PC-9 (cell line): ENCODE data around the gene COA5. TPM values are rescaled to one million over a fixed set of nuclear protein-coding genes. Genes with fewer than 3 reads are reported as not detected.
A peak's percentile ranks its signal among the peaks of the same experiment; 100 is the strongest.

Experiments
- BruUV-seq: library from RNA; stranded (reverse); fragments of 400-500 nt; replicated peaks from 2 replicates; lab custom pipeline; 2021; lab: Mats Ljungman, UMichigan
- CTCF ChIA-PET: fragments of 300-600 bp; sonication (Branson Sonifier 250); formaldehyde crosslinking; loops from one replicate; lab custom pipeline; 2022; ENCODE audit warnings: antibody characterized with exemption; lab: Charles Lee
- POLR2A ChIA-PET: fragments of 300-600 bp; sonication (Branson Sonifier 250); formaldehyde crosslinking; loops from one replicate; lab custom pipeline; 2022; ENCODE audit warnings: antibody characterized with exemption; ENCODE audit not compliant: unreplicated experiment; lab: Charles Lee
- DNase-seq, 2 experiments: peaks; one replicate each; pipeline versions ENCODE4 v3.0.0 to v3.0.0-alpha.2; 2015 to 2022; ENCODE audit warnings: mixed read lengths in 1 of 2
- H2AFZ ChIP-seq: fragments of 200-600 bp; sonication (generic); 2 replicates; pipeline ENCODE4 v1.8.1; 2017; ENCODE audit warnings: antibody characterized with exemption
- H3F3A ChIP-seq: fragments of 200-600 bp; sonication (generic); 2 replicates; pipeline ENCODE4 v1.8.1; 2017; ENCODE audit warnings: antibody characterized with exemption, mild to moderate bottlenecking, low read depth; ENCODE audit not compliant: insufficient read depth
- H3K27ac ChIP-seq: fragments of 200-600 bp; sonication (generic); 2 replicates; pipeline ENCODE4 v1.6.1; 2016; ENCODE audit warnings: mixed run types
- H3K27me3 ChIP-seq: fragments of 200-600 bp; sonication (generic); 2 replicates; pipeline ENCODE4 v1.6.1; 2016; ENCODE audit warnings: low read depth, mixed run types; ENCODE audit not compliant: insufficient read depth
- H3K36me3 ChIP-seq: fragments of 200-600 bp; sonication (generic); 2 replicates; pipeline ENCODE4 v1.6.1; 2016; ENCODE audit warnings: low read depth, mixed run types
- H3K4me1 ChIP-seq: fragments of 200-600 bp; sonication (generic); replicated peaks from 2 replicates; pipeline ENCODE4 v1.6.1; 2016; ENCODE audit warnings: mixed run types; ENCODE audit not compliant: insufficient read depth
- H3K4me2 ChIP-seq: fragments of 200-600 bp; sonication (generic); 2 replicates; pipeline ENCODE4 v1.6.1; 2017; ENCODE audit warnings: mixed run types
- H3K4me3 ChIP-seq: fragments of 200-600 bp; sonication (generic); 2 replicates; pipeline ENCODE4 v1.6.1; 2016; ENCODE audit warnings: mixed run types
- H3K79me2 ChIP-seq: fragments of 200-600 bp; sonication (generic); 2 replicates; pipeline ENCODE4 v1.6.1; 2017; ENCODE audit warnings: low read depth, mixed run types
- H3K9me2 ChIP-seq: fragments of 200-600 bp; sonication (generic); 2 replicates; pipeline ENCODE4 v1.8.1; 2017; ENCODE audit warnings: mild to moderate bottlenecking; ENCODE audit not compliant: insufficient read depth
- H3K9me3 ChIP-seq: fragments of 200-600 bp; sonication (generic); 2 replicates; pipeline ENCODE4 v1.8.1; 2016; ENCODE audit warnings: low read depth; ENCODE audit not compliant: insufficient read depth
- H4K20me1 ChIP-seq: fragments of 200-600 bp; sonication (generic); 2 replicates; pipeline ENCODE4 v1.8.1; 2017; ENCODE audit not compliant: insufficient read depth
- CTCF ChIP-seq: fragments of 200-600 bp; sonication (generic); conservative IDR thresholded peaks from 2 replicates; pipeline ENCODE4 v1.6.1; 2017; ENCODE audit warnings: mixed run types, antibody characterized with exemption, mild to moderate bottlenecking, moderate library complexity
- EZH2 ChIP-seq: fragments of 200-600 bp; sonication (generic); IDR thresholded peaks from 2 replicates; pipeline ENCODE4 v1.8.0; 2017; ENCODE audit warnings: antibody characterized with exemption, low read depth
- intact Hi-C: fragments of 100-400 bp; cut with micrococcal nuclease; formaldehyde crosslinking; loops from one replicate; pipeline ENCODE4 v1.10.0; 2022; ENCODE audit not compliant: unreplicated experiment
- total RNA-seq: library from RNA; stranded (reverse); gene quantifications from 2 replicates; pipeline ENCODE4 v1.2.3, GENCODE V29; 2021

The COA5 gene
- total RNA-seq, 1 experiment from 2014 or later: 43.6 TPM

- intact Hi-C loops: loop anchor here (5.0 to 10.0 kb wide), 2 partner anchors 462 to 890 kb away; partner anchors contain the start of gene ZAP70
- Histone ChIP-seq H3K27ac (no peak overlapping the region), H3K79me2 (peaks cover 50% of the 10 kb centered on the region), H3K4me2 (no peak overlapping the region), H4K20me1 (peaks cover 12% of the 10 kb centered on the region; the same call in 1 of the 2 replicates), H3K4me1 (peaks cover 18% of the 10 kb centered on the region), H2AFZ (no peak overlapping the region), H3K9me3 (no peaks in the 10 kb centered on the region), H3K36me3 (peaks cover 17% of the 10 kb centered on the region), H3F3A (peaks cover 13% of the 10 kb centered on the region), H3K4me3 (no peak overlapping the region), H3K9me2 (no peaks in the 10 kb centered on the region), H3K27me3 (no peaks in the 10 kb centered on the region)
- no peak for DNase-seq
- no TSS peak for BruUV-seq
- ChIA-PET CTCF (no interaction called here), POLR2A (no interaction called here)
- TF ChIP-seq EZH2: no peak
- no peak for TF ChIP-seq CTCF
Observed at GRCh38 chr2:98605076-98605475, 3.2 kb downstream of the COA5 start.

GRCh38 chr2:98604547-98604946, 3.8 kb downstream of the COA5 start:
- CTCF ChIA-PET: no interaction called here
- no peak for TF ChIP-seq EZH2
- TF ChIP-seq CTCF: no peak
- peaks cover 45% of the 10 kb centered on the region for H3K79me2 ChIP-seq

GRCh38 chr2:98601532-98602132, 6.7 kb downstream of the COA5 start:
- ChIA-PET CTCF (interaction anchor here (0.5 kb wide), 1 partner anchor 185 kb away, joined by 4 read pairs; no protein-coding TSS in a partner anchor), POLR2A (no interaction called here)
- Histone ChIP-seq H3K4me2 (no peak overlapping the region), H3K79me2 (peaks cover 19% of the 10 kb centered on the region), H3K27me3 (no peaks in the 10 kb centered on the region), H3K9me3 (no peaks in the 10 kb centered on the region), H2AFZ (no peak overlapping the region), H3K27ac (no peak overlapping the region), H4K20me1 (peaks cover 12% of the 10 kb centered on the region; the same call in 1 of the 2 replicates), H3K36me3 (peaks cover 28% of the 10 kb centered on the region), H3K4me1 (peaks cover 19% of the 10 kb centered on the region), H3K9me2 (no peaks in the 10 kb centered on the region), H3F3A (peaks cover 35% of the 10 kb centered on the region), H3K4me3 (no peak overlapping the region)
- DNase-seq: peak in 1 of 2 experiments; percentile 41
- BruUV-seq: no TSS peak
- intact Hi-C loops: loop anchor here (10.0 kb wide), 1 partner anchor 887 kb away; the partner anchor contains the start of gene ZAP70
- TF ChIP-seq CTCF (peak; percentile 89), EZH2 (no peak)

More at GRCh38 chr2:98604547-98604946, 3.8 kb downstream of the COA5 start:
- Histone ChIP-seq H3K4me2 (no peak overlapping the region), H3K36me3 (peaks cover 20% of the 10 kb centered on the region), H4K20me1 (peaks cover 12% of the 10 kb centered on the region; the same call in 1 of the 2 replicates), H3K9me3 (no peaks in the 10 kb centered on the region), H3K27me3 (no peaks in the 10 kb centered on the region), H3K27ac (no peak overlapping the region), H3K9me2 (no peaks in the 10 kb centered on the region), H3F3A (peaks cover 17% of the 10 kb centered on the region), H3K4me3 (no peak overlapping the region), H3K4me1 (peaks cover 16% of the 10 kb centered on the region), H2AFZ (no peak overlapping the region)
- intact Hi-C loops: loop anchor here (10.0 kb wide), 1 partner anchor 890 kb away; the partner anchor contains the start of gene ZAP70
- BruUV-seq: no TSS peak
- POLR2A ChIA-PET: interaction anchor here (0.7 kb wide), 1 partner anchor 1373 kb away, joined by 4 read pairs; no protein-coding TSS in a partner anchor
- peak in 1 of 2 experiments; percentile 14 for DNase-seq
